HG02840 (cell line): Measurements from ENCODE around the gene NRXN3.

Experiments used
- ATAC-seq: cut with Tn5 transposase; IDR thresholded peaks from one replicate; pipeline ENCODE4 v1.9.1; 2021; ENCODE audit warnings: mild to moderate bottlenecking, moderate library complexity, moderate number of reproducible peaks; ENCODE audit not compliant: unreplicated experiment, low FRiP score

The NRXN3 gene

DNA sequence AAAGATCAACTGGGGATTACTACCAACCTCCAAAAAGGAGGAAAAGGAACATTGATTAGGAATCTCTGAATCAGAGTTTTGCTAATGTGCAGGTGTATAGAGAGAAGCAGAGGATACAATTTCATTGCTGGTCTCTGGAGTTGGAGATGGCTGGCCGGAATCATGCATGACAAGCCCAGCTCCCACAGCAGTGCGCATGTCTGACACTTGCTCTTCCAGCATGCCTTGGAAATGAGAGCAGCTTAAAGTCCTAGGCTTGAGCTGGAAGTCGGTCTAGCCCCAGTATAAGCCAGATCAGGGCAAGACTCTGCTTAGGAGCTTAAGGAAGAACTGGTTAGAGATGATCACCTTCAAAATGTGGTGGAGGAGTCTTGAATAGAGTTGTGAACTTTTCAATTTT is 1298.3 kb downstream of the NRXN3 start:
- ATAC-seq: no peak

DNA sequence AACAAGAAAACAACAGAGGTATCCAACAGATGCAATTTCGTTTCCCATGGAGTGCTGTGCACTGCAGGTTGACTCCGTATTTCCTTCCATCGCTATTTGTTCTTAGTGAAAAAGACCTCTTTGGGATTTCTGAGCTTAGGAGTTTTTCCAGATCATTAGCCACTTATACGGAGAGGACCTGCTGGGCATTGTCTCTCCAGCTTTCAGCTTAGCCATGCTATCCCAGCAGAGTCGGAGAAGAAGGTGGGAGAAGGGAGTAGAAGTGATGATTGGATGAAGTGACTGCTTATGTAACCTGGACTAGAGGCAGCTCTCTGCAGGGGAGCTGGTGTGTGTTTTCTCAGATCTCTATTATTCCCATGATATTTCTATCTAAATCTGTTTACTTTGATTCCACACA is 1303.5 kb downstream of the NRXN3 start:
- ATAC-seq: no peak

DNA sequence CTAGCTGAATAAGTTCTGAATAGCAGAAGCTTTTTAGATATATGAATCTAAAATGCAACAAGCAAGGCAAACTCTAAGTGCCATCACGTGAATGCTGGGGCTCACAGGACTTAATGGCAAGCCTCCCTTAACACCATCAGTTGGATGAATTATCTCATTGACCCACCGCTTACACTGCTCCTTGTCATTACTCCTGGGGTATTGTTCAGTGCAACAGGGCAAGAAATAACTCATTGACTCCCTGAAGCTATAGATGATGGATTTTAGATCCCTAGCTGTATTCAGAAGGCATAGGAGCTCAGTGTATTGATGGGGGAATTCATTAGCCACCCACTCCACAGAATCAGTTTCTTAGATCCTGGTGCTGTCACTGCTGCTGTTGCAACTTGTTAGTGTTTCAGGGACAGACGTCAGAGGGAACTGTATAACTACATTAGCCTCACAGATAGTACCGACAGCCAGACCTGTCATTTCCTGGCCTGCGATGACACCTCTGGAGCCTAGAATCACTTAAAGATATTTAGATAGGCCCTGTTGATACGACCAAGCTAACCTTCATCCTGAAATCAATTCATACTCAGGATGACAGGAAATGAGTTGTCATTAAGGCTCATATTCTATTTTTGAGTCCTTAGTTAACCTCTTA is 1305.8 kb downstream of the NRXN3 start:
- no peak for ATAC-seq

DNA sequence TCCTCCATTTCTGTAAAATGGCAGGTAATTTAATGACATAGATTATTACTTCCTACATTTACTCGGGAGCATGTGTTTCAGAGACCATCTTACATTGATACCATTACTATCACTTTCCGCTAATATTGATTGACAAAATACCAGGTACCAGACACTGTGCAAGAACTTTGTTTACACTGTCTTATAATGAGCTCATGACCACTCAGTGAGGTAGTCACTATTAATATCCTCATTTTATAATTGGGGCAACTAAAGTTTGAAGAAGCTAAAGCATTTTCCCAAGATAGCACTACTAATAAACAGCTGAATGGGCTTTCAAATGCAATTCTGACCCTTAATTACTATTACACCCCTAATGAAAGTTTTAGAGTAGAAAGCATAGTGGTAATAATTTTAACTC is 1306.4 kb downstream of the NRXN3 start:
- ATAC-seq: no peak

DNA sequence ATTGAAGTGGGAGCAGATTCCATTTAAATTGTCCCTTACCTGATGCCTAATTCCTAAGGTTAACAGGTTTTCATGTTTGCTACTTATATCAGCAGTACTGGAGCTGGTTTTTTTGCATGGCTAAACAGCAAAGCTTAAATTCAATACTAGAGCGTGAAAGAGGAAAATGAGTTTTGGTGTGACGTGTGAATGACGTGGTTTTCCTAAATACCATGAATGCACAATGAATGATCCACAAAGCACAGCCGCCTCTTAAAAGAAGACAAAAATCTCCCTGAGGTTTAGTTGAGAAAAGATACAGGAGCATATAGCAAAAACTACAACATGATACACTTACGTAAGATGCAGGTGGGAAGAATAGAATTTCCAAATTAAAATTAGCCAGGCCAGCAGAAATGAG is 1310.0 kb downstream of the NRXN3 start:
- ATAC-seq: no peak

DNA sequence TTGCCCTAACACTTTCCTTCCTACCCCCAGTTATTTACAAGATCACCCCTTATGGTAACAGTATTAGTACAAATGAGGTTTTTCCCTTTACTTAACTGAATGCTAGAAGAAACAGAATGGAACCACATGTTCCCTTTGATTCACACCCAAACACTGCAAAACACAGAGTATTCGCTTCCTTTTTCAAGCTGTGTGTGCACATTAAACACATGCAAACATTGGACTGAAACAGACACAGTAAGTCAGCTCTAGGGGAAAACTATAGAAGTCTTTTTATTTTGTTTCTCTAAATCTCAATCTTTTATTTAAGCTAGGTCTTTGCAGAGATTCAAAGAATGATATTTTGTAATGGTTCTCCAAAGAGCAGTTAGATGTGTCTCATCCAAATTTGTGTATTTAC is 1312.7 kb downstream of the NRXN3 start:
- no peak for ATAC-seq

DNA sequence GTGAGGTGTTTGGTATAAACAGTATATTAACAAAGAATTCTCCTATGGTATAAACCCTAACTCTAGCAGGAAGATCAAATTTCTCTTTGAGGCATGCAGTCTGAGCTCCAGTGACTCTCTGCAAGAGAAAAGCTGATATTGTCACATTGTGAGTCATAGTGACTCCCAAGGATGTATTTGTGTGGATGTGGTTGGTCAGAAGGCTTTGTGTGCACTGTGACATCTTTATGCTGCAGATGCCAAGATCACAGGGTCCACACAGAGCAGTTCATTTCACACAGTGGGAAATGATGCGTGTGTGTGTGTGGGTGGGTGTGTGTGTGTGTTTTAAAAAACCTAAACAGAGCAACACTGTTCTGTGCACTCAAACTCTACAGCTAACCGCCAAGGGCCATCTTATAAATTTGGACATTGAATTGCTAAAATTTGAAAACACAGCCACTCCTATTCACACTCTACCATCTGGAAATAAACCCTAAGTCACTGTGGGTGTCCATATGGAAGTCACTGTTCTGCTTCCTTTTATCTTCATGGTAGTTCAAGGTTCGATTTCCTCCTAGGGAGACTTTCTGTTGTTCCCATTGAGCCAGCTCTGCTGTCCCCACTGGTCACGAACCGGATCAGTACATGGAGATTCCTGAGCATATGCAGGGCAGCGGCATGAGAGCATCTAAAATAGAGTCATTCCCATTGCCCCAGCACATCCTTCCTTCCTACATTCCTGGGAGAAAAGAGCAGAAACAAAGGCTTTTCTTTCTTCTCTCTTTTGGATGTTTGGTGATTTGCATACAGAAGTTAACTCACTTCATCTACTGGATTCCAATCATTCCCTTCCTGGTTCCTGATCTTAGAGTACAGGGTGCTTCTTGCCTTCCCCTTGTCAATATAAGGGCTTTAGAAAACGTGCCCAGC is 1313.6 kb downstream of the NRXN3 start:
- no peak for ATAC-seq

DNA sequence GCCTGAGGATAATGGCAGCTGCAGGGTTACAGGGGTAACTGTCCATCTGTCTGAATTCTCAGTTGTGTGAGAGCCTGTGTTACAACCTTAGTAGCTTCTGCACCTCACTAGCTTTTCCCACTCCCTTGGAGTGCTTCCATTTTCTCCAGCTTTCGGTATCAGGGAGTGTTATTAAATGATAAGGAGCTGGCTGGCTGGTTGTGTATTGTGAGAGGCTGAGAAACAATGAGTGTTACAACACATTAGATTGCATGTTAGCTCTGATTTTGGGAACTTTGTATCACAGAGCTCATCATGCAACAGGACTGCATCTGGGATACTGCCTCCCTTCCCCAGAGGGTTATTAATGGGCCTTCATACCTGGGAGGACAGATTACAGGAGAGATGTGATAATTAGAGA is 1317.5 kb downstream of the NRXN3 start:
- no peak for ATAC-seq

DNA sequence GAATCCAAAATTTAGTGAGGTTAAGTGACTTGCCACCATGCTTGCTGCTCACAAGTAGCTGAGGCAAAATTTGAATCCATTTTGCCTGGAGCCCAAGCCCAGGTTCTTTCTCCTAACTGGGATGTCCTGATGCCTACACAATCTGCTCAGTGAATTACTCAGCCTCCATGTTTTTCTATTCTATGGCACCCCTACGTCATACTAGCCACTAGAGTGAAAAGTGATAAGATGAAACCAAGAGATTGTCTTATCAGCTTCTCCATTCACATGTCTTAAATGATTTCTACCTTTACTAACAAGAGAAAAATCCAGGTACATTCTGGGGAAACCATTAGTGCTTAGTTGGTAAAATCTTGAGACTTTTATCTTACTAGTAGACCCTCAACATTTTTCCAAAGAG is 1321.0 kb downstream of the NRXN3 start:
- ATAC-seq: no peak

DNA sequence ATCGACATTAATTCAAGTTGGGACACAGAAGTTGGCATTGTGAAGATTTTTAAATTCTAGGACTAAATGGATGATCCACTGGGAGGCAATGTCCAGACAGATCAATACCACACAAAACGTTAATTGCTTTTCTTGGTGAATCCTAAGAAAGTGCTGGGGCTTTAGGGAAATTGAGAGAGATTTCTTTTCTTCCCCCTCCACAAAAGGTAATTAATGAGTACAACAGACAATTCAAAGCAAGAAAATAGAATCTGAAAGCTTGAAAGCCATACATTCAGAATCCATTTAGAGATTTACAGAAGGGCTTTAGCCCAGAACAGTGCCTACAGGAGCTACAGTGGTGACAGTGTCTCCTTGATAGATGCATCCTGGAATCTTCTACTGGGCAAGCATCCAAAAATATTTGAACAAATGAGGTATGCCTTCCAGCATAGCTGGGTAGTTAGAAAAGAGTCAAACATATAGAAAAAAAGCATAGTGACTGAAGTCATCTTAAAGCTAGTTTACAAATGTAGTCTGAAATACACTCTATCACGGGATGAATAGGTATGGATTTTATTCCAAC is 1323.0 kb downstream of the NRXN3 start:
- no peak for ATAC-seq

DNA sequence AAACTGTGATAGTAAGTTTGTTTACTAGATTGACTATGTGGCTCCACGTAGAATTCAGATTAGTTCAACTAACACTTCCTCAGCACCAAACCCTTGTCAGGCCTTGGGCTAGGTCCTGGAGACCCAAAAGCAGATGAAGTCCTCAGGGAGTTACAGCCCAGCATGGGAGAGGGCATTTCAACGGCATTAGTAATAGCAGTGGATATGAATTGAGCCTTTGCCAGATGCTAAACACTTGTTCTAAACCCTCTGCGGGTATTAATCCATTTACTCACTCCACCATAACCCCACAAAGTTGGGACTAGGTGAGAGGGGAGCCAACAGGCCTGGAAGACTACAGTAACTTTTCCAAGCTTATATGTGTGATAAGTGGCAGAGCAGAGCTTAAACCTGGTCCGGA is 1326.5 kb downstream of the NRXN3 start:
- no peak for ATAC-seq

DNA sequence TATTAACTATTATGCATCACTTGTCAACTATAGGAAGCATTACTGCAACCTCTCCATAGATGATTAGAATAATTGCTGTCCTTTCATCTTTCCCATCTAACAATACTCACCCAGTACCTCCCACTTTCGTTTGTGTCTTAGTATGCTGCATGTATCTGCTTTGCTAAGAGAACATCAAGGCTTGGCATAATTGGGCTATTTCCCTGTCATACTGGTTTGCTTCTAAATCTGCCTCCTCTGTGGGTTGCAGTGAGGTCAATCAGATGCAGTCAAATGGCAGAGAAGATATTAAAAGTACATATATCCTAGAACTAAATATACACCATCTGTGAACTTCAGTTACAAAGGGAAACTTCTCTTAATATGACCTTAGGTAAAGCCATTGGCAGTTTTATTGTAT is 1330.3 kb downstream of the NRXN3 start:
- no peak for ATAC-seq

DNA sequence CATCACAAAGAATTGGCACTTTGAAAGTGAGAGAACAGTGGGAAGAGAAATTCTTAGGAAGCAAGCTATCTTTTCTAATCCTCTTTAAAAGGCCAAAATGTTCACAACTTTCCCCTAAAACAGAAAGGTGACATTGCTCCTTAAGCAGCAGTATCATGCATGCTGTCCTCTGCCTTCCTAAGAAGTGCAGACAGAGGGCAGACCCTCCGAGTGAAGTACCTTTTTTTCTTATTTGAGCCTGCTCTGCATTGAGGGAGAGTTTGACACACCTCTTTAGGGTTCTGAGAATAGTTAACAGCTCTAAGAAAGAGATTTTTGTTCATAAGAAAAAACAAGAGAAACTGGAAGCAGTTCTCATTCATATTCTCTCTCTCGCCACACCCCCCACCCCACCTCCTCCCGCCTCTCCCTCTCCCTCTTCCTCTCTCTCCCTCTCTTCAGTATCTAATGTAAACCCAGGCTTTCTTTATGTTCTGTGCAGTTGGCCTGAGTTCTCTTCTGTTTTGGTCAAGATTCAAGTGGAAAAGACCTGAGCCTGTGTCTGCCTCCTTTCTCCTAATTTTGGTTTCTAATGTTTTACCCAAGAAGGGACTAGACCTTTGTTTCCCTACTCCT is 1332.1 kb downstream of the NRXN3 start:
- ATAC-seq: no peak

DNA sequence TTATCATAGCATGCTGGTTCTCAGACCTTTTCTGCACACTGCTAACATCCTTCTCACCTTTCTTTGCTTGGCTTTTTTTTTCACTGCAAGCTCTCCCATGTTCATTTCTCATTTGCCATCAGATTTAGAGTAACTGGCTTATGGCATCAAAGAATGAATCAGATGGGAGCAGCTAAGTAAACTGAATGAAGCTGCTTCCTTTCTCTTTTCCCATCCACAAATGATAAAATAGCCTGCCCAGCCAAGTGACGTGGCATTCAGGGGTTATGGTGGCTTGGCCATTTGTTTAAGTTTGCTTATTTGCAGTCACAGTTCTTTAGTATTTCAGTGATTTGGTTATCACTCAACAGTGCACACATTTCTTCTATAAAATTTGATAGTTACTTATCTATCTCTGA is 1332.6 kb downstream of the NRXN3 start:
- ATAC-seq: no peak

DNA sequence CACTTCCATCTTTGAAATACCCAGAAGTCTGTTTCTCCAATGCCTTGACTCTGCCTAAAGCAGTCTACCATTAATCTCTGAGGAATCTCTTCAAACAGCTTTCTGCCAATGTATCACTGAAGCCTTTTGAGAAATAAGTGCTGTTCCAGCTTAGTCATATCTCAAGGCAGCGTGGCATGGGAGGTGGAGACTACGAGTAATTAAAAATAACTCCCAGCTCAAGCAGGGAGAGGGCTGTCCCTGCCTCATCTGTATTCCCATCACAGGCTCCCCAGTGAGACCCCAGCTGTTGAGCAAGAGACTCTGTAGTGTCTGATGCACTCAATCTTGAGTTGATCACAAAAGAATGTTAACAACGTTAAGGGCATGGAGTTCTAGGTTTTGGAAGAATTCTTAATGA is 1340.5 kb downstream of the NRXN3 start:
- ATAC-seq: no peak

DNA sequence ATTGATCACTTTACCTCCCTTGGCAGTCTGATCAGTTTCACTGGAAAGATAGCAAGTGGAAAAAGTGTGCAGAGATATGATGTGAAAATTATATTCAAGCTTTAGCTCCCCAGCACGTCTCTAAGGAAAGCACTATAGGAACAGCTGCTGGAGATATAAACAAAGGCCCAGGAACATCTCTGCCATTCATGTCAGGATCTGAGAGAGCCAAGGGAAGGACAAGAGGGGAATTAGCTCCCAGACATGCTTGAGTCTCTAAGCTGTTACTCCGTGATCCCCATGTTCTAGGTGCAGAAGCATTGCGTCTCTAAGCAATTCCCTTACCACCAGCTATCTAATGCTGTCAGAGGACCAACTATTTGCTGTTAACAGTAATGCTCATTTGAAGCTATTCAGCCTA is 1341.0 kb downstream of the NRXN3 start:
- no peak for ATAC-seq

DNA sequence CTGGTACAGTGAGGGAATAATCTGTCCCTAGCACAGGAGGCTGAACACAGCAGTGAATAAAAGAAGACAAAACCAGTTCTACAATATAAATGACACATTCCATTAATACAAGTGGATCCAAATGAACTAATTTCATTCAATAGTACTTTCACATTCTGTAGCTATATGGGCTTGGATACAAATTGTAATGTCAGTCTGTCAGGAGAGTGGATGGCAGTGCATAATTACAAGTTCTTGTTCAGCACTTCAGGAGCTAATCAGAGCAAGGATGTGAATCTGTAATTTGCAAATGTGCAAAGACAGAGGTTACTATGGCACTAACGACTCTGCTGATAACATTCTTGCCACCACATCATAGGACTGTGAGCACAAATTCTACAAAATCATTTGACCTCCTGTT is 1343.3 kb downstream of the NRXN3 start:
- ATAC-seq: no peak

DNA sequence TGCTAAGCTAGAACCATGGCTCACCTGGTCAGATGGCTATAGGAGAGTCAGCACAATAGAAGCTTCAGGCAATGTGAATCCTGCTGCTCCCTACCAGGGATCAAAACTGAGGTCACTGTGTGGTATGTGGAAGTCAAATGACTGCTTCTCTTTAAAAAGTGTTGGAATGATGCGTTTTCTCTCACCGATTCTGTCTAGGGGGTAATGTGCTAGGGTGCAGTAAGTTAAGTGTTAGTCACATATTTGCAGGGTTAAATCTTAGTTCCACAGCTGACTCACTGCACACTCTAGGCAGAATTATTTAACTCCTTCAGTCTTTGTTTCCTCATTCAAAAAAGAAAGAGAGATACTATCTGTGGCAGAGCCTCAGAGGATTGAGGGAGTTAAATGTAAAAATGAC is 1344.5 kb downstream of the NRXN3 start:
- ATAC-seq: no peak

DNA sequence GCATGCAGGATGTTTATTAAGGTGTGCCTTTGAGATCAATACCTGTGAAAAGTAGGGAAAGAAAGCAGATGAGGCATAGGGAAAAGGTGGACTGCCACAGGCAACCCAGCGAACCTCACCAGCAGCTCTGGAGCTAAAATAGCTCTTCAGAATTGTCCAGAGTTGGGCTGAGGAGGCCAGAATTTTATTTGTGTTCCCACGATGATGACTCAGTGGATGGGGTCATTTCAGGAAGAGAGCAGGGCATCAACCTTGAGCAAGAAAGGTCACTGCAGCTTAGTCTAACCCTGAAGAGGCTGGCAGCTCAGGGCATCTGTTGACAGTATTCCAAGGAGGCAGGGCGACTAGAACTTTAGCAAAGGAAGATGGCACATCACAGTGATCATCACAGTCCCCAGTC is 1345.0 kb downstream of the NRXN3 start:
- no peak for ATAC-seq

DNA sequence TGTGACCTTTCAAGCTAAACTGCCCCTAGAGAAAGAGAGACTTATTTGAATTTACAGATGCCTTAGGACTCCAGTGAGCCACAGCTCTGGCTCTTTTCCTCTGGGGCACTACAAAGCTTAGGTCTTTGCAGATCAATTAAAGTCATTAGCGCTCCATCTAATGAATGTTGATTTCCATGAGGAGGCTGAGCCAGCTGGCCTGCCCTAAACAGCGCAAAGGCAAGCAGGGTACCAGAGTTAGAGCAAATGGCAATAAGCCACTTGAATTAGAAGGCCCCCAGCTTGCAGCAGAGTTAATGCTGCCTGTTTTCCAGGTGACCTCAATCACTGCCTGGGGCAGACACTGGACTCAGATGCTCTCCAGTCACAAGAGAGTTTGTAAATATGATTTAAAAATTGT is 1345.8 kb downstream of the NRXN3 start:
- ATAC-seq: no peak

DNA sequence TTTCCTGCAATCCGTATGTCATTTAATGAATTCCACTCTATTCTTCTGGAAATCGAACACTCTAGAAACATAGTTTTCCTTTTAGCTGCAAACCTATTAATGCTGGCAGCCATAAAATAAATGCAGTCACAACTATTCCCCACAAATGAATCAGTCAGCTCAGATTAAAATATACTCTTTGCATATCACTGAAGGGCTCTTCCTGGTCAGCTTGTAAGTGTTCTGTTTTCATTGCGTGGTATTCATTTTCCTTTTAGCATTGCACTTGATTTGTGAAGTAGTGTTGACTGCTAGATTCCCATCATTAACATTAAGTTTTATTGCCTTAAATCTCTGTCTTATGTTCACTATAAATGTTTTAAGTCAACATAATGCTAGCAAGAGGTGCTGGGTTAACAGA is 1355.2 kb downstream of the NRXN3 start:
- ATAC-seq: no peak
